ENCODE measurements around the gene OR2J3. TPM values are rescaled to one million over a fixed set of nuclear protein-coding genes. Genes with fewer than 3 reads are reported as not detected.

Gene OR2J3
- total and polyA plus RNA-seq, 2 donors (not counting 1 experiment from before 2014, with no cell fraction given), result not detected

- no peak overlapping the region for H2AFZ ChIP-seq (ENCODE audit: low read length)
- no peak overlapping the region for H3K27ac ChIP-seq (ENCODE audit: insufficient read depth, low read length)
- no peaks in the 10 kb centered on the region for H3K4me1 ChIP-seq (ENCODE audit: control insufficient read depth, extremely low read depth, insufficient read depth, low read length)
- DNase-seq (ENCODE audit: low read depth in 2 of 2), result no peak
- no peak overlapping the region for H3K9ac ChIP-seq (ENCODE audit: insufficient read depth, low read length)
- H3K27me3 ChIP-seq (ENCODE audit: control insufficient read depth, insufficient read depth, low read length), result no peaks in the 10 kb centered on the region
- no peaks in the 10 kb centered on the region for H3K9me3 ChIP-seq (ENCODE audit: control insufficient read depth, insufficient read depth, low read depth, low read length)
- H3K36me3 ChIP-seq (ENCODE audit: control insufficient read depth, insufficient read depth, low read length), result no peaks in the 10 kb centered on the region
- H3K79me2 ChIP-seq (ENCODE audit: control insufficient read depth, insufficient read depth, low read length), result no peaks in the 10 kb centered on the region
- H3K4me3 ChIP-seq (replicated peaks in 1 of 4; ENCODE audit: control extremely low read depth in 1 of 4, insufficient read depth in 1 of 4, low read depth in 3 of 4, low read length in 4 of 4), result no peak overlapping the region
- H3K4me2 ChIP-seq (ENCODE audit: extremely low read depth, insufficient read depth, low read length), result no peak overlapping the region
- H4K20me1 ChIP-seq (ENCODE audit: control insufficient read depth, extremely low read depth, insufficient read depth, low read length), result no peaks in the 10 kb centered on the region
- TF ChIP-seq CTCF (conservative IDR thresholded peaks at IDR 0.05 in 1 of 2, IDR thresholded peaks at IDR 0.05 in 1 of 2; ENCODE audit: low read depth in 1 of 2, low read length in 2 of 2), result no peak
- no peak for TF ChIP-seq EZH2 (IDR thresholded peaks at IDR 0.05; ENCODE audit: low read length, missing control alignments)
Measured at GRCh38 chr6:29141606-29142005, 33.7 kb downstream of the OR2J3 start.

GRCh38 chr6:29142309-29142708 lies 34.5 kb downstream of the OR2J3 start:
- no peak overlapping the region for H3K27ac ChIP-seq (ENCODE audit: insufficient read depth, low read length)
- H3K27me3 ChIP-seq (ENCODE audit: control insufficient read depth, insufficient read depth, low read length), result no peaks in the 10 kb centered on the region
- DNase-seq (ENCODE audit: low read depth in 2 of 2), result no peak
- no peak overlapping the region for H3K4me2 ChIP-seq (ENCODE audit: extremely low read depth, insufficient read depth, low read length)
- H3K4me1 ChIP-seq (ENCODE audit: control insufficient read depth, extremely low read depth, insufficient read depth, low read length), result no peaks in the 10 kb centered on the region
- no peaks in the 10 kb centered on the region for H3K36me3 ChIP-seq (ENCODE audit: control insufficient read depth, insufficient read depth, low read length)
- no peak overlapping the region for H3K4me3 ChIP-seq (replicated peaks in 1 of 4; ENCODE audit: control extremely low read depth in 1 of 4, insufficient read depth in 1 of 4, low read depth in 3 of 4, low read length in 4 of 4)
- TF ChIP-seq EZH2 (IDR thresholded peaks at IDR 0.05; ENCODE audit: low read length, missing control alignments) (no peak), CTCF (conservative IDR thresholded peaks at IDR 0.05 in 1 of 2, IDR thresholded peaks at IDR 0.05 in 1 of 2; ENCODE audit: low read depth in 1 of 2, low read length in 2 of 2) (no peak)
- no peaks in the 10 kb centered on the region for H3K9me3 ChIP-seq (ENCODE audit: control insufficient read depth, insufficient read depth, low read depth, low read length)
- H3K79me2 ChIP-seq (ENCODE audit: control insufficient read depth, insufficient read depth, low read length), result no peaks in the 10 kb centered on the region
- H3K9ac ChIP-seq (ENCODE audit: insufficient read depth, low read length), result no peak overlapping the region
- H2AFZ ChIP-seq (ENCODE audit: low read length), result no peak overlapping the region
- H4K20me1 ChIP-seq (ENCODE audit: control insufficient read depth, extremely low read depth, insufficient read depth, low read length), result no peaks in the 10 kb centered on the region

GRCh38 chr6:29146179-29146578 lies 38.3 kb downstream of the OR2J3 start:
- Histone ChIP-seq H3K79me2 (ENCODE audit: control insufficient read depth, insufficient read depth, low read length) (no peaks in the 10 kb centered on the region), H3K27me3 (ENCODE audit: control insufficient read depth, insufficient read depth, low read length) (no peaks in the 10 kb centered on the region), H2AFZ (ENCODE audit: low read length) (no peak overlapping the region), H3K36me3 (ENCODE audit: control insufficient read depth, insufficient read depth, low read length) (no peaks in the 10 kb centered on the region), H3K4me3 (replicated peaks in 1 of 4; ENCODE audit: control extremely low read depth in 1 of 4, insufficient read depth in 1 of 4, low read depth in 3 of 4, low read length in 4 of 4) (no peak overlapping the region), H3K4me2 (ENCODE audit: extremely low read depth, insufficient read depth, low read length) (no peak overlapping the region), H3K27ac (ENCODE audit: insufficient read depth, low read length) (no peak overlapping the region), H3K9ac (ENCODE audit: insufficient read depth, low read length) (no peak overlapping the region), H3K4me1 (ENCODE audit: control insufficient read depth, extremely low read depth, insufficient read depth, low read length) (no peaks in the 10 kb centered on the region), H3K9me3 (ENCODE audit: control insufficient read depth, insufficient read depth, low read depth, low read length) (no peaks in the 10 kb centered on the region), H4K20me1 (ENCODE audit: control insufficient read depth, extremely low read depth, insufficient read depth, low read length) (no peaks in the 10 kb centered on the region)
- TF ChIP-seq CTCF (conservative IDR thresholded peaks at IDR 0.05 in 1 of 2, IDR thresholded peaks at IDR 0.05 in 1 of 2; ENCODE audit: low read depth in 1 of 2, low read length in 2 of 2) (no peak), EZH2 (IDR thresholded peaks at IDR 0.05; ENCODE audit: low read length, missing control alignments) (no peak)
- DNase-seq (ENCODE audit: low read depth in 2 of 2), result no peak

All from fibroblast of lung (primary cell).